T-helper 1 cell treated with Interleukin-12 subunit alpha and Interleukin-12 subunit beta and Interleukin-4 antibody, amounts not matched to agents 30 ng/mL and 1 ng/mL, for 36 hours (primary cell): Measurements from ENCODE around the gene KIF13A. TPM values are rescaled to one million over a fixed set of nuclear protein-coding genes. Genes with fewer than 3 reads are reported as not detected.

ENCODE experiments used
- intact Hi-C: fragments of 100-400 bp; cut with micrococcal nuclease; formaldehyde crosslinking; loops from one replicate; pipeline ENCODE4 v1.15.1; 2024
- total RNA-seq: library from RNA; stranded (reverse); gene quantifications from 2 replicates; pipeline ENCODE4 v1.2.3, GENCODE V29; 2022

Gene KIF13A
- total RNA-seq, 1 donor from 2014 or later = 0.27 TPM

GRCh38 chr6:17730078-17730704 lies 257.2 kb downstream of the KIF13A start:
- intact Hi-C loops = no loop called here

GRCh38 chr6:17729223-17730077 lies 258.0 kb downstream of the KIF13A start:
- intact Hi-C loops = no loop called here

GRCh38 chr6:17728551-17729222 lies 258.7 kb downstream of the KIF13A start:
- intact Hi-C loops = no loop called here

GRCh38 chr6:17725083-17725482 lies 262.4 kb downstream of the KIF13A start:
- intact Hi-C loops = no loop called here

GRCh38 chr6:17724341-17724740 lies 263.1 kb downstream of the KIF13A start:
- intact Hi-C loops = no loop called here

GRCh38 chr6:17721671-17722070 lies 265.8 kb downstream of the KIF13A start:
- intact Hi-C loops = no loop called here

GRCh38 chr6:17719323-17720041 lies 268.0 kb downstream of the KIF13A start:
- intact Hi-C loops = no loop called here

GRCh38 chr6:17716221-17716620 lies 271.2 kb downstream of the KIF13A start:
- intact Hi-C loops = no loop called here

GRCh38 chr6:17714879-17715851 lies 272.3 kb downstream of the KIF13A start:
- intact Hi-C loops = loop anchor here (1.0 kb wide), 1 partner anchor 8 kb away; no protein-coding TSS in a partner anchor

GRCh38 chr6:17714177-17714576 lies 273.3 kb downstream of the KIF13A start:
- intact Hi-C loops = no loop called here

GRCh38 chr6:17712576-17712975 lies 274.9 kb downstream of the KIF13A start:
- intact Hi-C loops = no loop called here

- intact Hi-C loops = no loop called here
These were observed 277.1 kb downstream of the KIF13A start for GRCh38 chr6:17710331-17710730.

GRCh38 chr6:17709476-17709875 lies 278.0 kb downstream of the KIF13A start:
- intact Hi-C loops = loop anchor here (5.0 kb wide), 3 partner anchors 947 to 1577 kb away; partner anchors contain the start of gene ATXN1

Other genes starting within 250 kb of the KIF13A start
- gene NHLRC1, start 135.0 kb upstream of the KIF13A start, total RNA-seq = 0.27 and 0.29 TPM in 2 replicates
- gene TPMT, start 167.4 kb upstream of the KIF13A start, total RNA-seq = 3.7 and 4.0 TPM in 2 replicates
- 7.7 and 8.2 TPM in 2 replicates for gene KDM1B, start 167.8 kb upstream of the KIF13A start, total RNA-seq